Stimulated activated CD4-positive, alpha-beta T cell treated with anti-CD3 and anti-CD28 coated beads, TNF-alpha, amount 100 ng/mL, for 24 hours (primary cell): ENCODE results near the gene KCNK3.
A peak's percentile ranks its signal among the peaks of the same experiment; 100 is the strongest.
"Not testable (repeated sequence)": the region's sequence is repeated elsewhere in the genome, so short reads cannot be mapped to it uniquely, and the experiment has no call there.

Experiments used
- DNase-seq, 3 experiments: peaks; one replicate each; pipeline ENCODE4 v3.0.0-alpha.2; 2020; ENCODE audit warnings: low read depth in 3 of 3

KCNK3 gene

DNA sequence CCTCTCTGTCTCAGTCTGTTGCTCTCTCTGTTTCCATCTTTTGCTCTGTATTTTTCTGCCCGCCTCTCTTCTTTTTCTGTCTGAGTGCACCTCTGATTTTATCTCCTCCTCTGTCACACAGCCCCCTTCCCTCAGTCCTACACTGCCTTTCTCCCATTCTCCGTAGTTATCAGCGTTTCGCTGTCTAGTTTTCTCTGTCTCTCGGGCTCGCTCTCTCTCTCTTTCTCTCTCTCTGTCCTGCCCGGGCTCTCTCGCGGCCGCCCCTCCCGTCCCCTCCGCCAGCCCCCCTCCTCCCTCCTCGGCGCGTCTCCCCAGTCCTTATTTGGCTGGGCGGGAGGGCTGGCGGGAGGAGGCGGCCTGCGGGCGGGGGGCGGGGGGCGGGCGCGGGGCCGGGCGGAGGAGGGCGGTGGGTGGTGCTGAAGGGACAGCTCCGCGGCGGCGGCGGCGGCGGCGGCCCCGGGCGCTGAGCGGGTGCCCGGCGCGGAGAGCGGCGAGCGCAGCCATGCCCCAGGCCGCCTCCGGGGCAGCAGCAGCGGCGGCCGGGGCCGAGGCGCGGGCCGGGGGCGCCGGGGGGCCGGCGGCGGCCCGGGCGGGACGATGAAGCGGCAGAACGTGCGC is at the start of gene KCNK3:
Gene KCNK3 (plus strand): TSS at position 444 of the 618 bp plus-strand sequence. CDS start 154 bp downstream, at position 598.
- DNase-seq = peak in 2 of 3 experiments; percentile 9 to 29

DNA sequence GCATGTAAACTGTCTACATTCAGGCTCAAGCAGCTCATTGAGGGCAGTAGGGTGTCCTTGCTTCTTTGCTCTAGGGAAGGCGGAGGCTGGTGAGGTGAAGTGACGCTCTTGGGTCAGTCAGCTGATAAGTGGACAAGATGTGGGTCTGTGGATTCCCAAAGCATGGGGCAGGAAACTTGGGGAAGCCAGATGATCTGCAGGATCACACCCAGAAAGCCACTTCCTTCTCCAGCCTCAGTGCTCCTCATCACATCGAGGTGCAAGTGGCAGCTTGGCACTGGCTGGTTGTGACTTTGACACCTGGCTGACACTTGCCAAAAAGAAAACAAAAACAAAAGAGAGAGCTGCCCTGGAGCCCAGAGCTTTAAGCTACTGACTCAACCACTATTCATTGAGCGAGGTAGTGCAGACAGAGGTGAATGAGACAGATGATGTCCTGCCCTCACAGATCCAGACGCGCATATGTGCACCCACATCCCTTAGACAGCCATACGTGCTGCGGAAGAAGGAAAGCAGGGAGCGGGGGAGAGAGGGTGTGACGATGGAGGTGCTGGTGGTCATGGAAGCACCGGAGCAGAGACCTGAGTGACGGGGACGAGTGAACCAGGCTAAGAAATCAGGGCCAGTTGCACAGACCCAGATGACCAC is 48.2 kb upstream of the KCNK3 start:
- no peak for DNase-seq

DNA sequence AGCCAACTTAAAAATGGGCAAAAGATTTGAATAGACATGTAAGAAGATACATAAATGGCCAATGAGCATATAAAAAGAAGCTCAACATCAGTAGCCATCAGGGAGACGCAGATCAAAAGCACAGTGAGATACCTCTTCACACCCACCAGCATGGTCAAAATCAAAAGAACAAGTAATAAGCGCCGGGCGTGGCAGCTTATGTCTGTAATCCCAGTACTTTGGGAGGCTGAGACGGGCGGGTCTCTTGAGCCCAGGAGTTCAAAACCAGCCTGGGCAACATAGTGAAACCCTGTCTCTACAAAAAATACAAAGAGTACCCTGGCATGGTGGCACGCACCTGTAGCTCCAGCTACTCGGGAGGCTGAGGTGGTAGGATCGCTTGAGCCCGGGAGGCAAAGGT is 46.8 kb upstream of the KCNK3 start:
- no peak for DNase-seq

DNA sequence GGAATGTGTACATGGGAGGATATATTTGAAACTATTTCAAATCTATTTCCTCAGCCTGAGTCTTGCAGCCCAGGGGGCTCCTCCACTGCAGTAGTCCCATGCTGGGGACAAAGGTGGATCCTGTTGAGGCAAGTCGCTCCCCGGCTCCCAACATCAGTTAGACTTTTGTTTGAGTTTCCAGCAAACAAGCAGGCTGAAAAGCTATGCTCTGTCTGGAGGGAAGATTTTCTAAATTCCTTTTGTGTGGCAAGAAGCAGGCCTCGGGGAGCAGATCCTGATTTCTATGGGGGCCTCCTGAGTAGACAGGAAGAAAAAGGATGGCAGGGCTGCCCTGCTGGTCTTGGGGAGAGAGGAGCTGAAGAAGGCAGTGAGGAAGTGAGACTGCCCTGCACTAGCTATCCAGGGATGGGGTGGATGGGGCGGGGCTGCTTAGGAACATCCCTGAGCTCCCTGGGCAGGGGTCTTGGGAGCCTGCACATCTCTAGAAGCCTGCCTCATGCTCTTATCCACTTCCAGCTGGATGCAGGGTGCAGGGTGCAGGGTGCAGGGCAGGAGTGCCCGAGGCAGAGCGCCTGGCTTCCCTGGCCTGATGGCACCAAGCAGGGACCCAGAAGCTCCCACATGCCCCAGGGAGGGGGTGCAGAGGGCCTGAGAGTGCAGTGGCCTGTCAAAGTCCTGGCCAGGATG is 45.4 kb upstream of the KCNK3 start:
- no peak for DNase-seq

DNA sequence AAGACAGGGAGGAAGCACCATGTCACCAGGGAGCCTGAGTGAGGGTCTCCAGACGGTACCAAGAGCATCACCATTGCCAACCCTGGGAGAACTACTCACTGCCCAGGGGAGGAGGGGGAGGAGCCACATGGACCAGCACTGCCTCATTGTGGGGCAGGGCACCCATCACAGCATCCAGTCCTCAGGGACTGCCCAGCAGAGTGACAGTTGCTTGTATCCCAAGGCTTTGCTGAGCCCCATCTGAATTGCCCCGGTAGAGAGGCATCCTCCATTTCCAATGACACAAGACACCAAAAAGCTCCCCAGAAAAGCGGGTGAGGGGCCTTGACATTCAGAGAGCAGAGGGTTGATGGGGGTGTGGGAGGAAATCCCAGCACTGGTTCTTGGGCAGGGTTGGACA is 44.5 kb upstream of the KCNK3 start:
- no peak for DNase-seq

DNA sequence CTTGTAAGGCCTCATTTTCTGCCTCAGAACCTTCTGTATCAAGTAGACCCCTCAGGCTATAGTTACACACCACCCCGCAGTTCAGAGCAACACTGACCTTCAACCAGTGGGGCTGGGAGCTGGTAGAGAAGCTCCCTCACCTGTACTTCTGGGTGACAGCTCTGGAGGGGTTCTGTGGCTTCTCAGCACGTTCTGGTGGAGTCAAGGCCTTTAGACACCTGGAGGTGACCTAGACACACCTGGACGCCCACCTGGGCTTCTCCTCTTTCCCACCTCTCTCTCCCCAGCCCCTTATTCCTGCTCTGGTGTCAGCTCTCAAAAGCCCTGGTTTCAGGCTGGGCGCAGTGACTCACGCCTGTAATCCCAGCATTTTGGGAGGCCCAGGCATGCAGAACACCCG is 44.0 kb upstream of the KCNK3 start:
- DNase-seq = no peak

DNA sequence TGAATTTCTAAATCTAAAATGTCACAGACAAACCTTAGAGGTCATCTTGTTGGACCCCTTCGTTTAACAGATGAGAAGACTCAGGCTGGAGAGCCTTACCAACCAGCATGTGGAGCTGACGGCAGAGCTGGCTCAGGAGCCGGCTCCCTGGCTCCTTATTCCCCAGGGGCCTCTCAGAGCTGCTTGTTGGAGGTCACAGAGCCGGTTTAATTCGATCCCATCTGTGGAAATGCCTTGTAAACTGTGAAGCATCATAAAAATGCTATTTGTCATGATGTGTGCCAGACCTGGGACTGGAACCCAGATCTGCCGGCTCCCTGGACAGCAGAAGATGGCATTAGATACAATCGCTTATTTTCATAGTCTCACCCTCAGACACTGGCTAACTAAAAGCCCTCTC is 43.2 kb upstream of the KCNK3 start:
- no peak for DNase-seq

DNA sequence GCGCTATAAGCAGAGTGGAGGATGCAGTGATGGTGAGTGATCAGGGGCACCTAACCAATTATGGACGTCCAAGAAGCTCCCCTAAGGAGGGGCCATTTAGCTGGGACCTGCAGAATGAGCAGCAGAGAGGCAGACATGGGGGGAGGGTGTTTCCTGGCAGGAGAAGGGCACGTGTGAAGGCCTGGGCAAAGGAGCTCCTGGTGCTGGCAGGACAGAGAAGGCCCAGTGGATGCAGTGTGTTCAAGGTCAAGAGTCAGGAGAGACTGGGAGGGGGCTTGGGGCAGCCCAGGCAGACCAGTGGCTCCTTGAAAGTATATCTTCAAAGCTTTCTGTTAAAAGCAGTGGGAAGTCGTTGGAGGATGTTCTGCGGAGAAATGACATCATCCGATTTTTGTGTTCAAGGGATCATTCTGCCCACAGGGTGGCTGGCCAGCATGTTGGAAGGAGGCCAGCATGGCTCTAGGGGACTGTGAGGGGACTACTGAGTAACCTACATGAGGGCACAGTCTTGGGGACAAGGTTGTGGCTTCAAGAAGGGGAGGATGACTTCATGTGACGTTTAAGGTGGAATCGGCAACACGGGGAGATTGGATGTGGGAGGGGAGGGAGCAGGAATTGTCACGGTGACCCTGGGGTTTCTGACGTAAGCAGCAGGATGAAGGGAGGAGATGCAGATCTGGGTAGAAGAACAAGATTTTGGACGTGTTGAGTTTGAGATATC is 42.4 kb upstream of the KCNK3 start:
- DNase-seq = no peak

DNA sequence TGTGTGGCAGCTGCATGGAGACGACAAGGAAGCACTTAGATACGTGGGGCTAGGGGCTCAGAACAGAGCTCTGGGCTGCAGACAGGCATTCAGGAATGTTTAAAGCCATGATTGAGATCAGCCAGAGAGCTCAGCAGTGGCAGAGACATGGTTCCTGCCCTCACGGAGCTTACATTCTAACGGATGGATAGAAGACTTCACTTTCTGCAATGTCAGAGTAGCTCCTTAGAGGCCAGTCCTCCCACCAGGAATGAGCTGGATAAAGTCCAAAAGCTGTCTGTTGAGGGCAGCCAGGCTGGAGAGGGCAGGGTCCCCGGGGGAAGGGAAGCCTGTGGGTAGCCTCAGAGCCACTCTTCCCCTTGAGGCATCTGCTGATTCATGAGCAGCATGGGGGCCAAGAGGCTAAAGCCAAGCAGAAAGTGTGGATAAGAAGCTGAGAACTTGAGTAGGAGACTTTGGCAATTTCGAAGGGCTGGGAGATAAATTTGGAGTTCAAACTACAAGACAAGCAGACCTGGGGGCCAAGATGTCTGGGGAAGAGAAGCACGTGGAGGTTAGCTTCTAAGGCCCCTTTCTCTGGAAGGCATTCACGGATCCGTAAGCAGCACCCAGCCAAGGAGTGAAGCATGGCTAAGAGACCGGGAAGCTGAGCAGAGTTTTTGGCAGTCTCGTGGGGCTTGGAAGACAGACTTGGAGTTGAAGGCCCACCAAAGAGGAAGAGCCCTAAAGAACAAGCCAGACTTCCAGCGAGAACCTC is 41.6 kb upstream of the KCNK3 start:
- no peak for DNase-seq

DNA sequence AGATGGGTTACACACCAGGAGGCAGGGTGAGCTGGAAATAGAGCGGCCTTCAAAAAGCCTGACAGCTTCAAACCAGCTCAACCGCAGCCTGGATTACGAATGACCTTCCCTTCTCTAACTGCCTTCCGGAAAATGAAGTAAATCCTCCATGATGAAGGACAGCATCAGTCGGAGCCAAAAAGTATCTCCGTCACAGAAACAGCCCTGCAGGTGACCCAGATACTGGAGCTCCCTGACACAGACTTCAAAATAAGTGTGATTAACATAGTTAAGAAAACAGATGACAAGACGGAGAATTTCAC is 41.1 kb upstream of the KCNK3 start:
- no peak for DNase-seq

DNA sequence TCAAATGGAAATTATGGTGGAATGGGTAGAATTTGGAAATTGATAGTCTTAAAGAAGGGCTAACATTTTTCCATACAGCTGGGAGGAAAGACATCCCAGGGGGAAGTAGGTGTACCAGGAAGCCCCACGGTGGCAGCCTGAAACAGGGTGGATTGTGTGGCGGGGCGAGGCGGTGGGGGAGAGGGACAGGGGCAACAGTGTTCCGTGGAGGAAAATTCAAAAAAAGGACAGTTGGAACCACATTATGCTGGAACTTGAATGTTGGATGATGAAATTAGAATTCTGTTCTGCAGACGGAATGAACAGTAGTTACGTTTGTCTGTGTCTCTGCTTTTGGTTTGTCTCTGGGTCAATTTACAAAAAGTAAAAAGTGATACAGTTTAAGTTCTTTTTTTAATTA is 40.7 kb upstream of the KCNK3 start:
- DNase-seq = no peak

DNA sequence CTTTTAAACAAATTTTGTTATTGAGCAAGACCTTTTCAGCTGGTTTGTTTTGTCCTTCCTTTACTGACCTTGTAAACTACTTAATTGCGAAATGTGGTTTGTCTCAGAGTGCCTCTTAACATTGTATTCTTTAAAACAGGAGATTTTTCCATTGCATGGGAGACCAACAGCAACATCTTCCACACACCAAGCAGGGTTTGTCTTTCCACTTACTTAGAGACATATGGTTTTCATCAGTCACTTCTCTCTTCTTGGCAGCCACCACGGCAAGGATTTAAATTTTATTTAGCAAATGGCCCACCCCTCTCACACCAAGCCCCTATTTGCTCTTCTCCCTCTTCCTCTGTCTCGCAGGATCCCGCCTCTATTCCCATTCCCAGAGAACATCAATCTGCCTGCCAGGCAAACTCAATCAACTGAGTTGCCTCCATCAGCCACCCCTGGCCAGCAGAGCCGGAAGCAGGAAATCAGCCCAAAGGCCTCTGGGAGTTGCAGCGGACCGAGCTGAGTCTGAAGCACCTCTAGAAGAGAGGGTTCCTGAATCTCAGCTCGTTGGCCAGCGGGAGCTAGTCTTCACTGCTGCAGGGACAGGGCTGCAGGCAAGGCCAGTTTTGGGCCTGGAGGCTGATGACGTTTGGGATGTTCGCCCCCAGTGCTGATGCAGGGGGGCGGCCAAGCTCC is 40.0 kb upstream of the KCNK3 start:
- DNase-seq = no peak

DNA sequence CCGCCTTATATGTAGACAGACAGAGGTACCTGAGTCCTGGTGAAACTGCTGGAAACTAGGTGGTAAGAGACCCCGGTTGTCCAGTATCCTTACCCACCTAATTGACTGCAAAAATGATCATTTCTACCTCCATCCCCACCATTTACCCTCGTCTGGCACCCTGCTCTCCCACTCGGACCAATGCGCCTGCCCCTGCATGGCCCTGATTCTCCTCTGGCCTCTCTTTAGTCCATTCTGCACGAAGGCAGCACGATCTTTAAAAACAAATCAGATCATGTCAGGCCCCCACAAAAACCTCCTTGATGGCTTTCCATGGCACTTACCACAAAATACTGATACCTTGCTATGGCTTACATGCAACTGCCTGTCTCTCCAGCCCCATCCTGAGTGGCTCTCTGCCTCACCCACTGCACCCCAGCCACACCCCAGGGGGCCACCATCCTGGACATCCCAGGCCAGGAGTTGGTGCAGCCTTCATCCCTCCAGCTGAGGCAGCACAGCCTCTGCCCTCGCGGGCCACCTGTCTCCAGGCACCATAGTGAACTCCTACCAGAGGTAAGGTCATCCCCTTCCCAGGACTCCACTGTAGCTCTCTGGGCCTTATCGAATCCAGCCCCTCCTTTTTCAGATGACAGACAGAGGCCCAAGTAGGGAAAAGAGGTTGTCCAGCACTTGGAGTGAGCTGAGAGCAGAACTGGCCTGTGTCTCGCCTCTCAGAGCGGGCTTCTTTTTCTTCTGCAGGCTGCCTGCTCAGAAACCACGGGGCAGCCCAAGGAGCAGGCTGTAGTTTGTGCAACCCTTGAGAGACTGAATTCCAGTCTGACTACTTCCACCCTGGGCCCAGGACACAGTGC is 39.1 kb upstream of the KCNK3 start:
- no peak for DNase-seq

DNA sequence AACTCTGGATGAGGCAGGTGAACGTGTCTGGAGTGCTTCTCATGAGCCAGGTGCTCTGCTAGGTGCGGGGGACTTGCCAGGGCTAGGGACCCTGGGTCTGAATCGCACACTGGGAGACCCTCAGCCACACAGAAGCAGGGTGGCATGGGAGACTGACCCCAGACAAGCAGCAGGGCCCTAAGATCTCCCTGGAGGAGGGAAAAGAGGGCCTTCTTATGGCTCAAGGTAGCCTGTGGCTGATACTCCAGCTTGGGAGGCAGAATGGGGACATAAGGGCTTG is 38.5 kb upstream of the KCNK3 start:
- no peak for DNase-seq

DNA sequence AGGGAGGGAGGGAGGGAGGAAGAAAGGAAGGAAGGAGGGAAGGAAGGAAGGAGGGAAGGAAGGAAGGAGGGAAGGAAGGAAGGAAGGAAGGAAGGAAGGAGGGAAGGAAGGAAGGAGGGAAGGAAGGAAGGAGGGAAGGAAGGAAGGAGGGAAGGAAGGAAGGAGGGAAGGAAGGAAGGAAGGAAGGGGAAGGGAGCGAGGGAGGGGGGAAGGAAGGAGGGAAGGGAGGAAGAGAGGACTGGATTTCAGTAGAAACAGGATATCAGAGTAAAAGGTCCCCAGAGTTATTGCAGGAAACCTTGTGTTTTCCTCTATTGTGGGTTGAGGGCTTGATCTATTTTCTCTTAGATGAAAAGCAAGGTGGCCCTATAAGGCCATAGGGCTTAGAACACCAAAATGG is 37.4 kb upstream of the KCNK3 start:
- not testable (repeated sequence) for DNase-seq

DNA sequence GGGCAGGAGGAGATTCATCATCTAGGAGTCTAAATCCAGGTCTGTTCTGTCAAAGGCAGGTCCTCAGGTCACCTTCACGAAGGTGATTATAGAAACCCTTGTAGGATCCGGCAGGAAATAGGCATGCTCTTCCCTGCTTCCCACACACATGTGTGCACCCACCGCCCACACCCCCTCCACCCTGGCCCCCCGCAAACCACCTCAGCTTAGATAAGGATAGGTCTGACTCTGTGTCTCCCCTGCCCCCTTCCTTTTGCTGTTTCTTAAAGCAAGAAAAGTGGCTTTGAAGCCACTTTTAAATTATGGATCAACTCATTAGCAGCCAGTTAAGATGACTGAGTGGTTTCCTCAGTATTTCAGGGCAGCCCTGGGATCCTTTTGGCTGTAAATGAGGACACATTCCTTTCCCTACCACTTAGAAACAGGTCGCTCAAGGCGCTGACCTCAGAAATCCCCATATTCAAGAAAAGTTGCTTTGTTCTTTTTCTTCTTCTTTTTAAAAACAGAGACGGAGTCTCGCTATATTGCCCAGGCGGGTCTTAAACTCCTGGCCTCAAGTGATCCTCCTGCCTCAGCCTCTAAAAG is 36.8 kb upstream of the KCNK3 start:
- DNase-seq = no peak

DNA sequence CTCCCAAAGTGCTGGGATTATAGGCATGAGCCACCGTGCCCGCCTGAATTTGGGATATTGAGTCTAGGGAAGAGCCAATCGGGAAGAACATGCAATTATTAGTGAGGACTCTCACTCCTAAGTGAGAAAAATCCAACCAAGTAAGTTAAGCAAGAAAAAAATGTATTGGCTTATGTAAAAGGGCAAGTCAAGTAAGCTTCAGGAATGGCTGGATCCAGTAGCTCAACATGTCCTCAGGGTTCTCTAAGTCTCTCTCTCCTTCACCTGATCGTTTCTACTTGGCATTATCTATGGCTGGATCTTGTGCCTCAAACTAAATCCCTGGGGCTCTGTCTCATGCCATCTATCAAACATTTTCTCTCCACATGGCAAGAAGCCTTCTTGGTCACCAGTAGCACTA is 35.3 kb upstream of the KCNK3 start:
- no peak for DNase-seq

DNA sequence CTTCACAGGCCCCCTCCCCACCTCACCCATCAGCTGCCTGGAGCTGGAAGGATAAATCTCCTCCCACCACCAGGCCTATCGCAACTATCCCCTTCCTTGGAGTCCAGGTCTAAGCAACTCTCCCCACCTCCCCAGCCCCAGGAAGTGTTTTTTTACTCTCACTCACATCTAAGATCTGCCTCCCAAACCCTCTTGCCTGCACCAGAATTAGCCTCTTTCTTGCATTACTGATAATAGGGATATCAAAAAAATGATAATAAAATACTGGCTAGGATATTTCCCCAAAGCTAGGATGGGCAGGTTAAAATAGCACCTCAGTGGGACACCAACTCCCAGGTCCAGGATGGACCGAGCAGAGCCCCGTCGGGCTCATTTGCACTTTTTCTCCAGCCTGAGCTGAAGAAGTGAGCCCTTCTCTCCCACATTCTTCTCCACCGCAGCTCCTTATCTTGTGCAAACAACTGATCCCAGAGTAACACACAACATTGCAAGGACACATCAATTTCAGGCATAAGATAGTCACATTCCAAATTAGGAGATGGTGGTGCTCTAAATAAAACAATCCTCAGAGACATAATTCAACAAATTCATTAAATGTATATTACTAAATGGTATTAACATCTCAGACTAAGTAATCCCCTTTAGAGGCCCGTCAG is 33.7 kb upstream of the KCNK3 start:
- DNase-seq = no peak

DNA sequence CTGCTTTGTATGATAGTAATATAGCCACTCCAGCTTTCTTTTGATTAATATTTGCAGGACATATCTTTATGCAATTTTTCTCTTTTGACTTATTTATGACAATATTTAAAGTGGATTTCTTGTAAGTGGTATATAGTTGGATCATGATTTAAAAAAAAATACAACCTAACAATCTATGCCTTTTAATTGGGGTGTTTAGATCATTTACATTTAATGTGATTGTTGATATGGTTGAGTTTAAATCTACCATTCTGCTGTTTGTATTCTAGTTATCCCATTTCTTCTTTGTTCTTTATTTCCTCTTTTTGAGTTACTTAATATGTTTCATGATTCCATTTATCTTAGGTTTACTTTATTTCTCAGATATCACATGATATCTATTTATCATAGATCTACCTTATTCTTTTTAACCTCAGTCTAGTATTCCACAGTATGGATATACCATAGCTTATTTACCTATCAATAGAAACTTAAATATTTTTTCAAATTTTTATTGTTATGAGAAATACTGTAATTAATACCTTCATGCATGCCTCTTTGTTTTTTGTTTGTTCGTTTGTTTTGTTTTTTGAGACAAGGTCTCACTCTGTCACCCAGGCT is 32.1 kb upstream of the KCNK3 start:
- DNase-seq = no peak
